ENCODE measurements around the gene LLGL2. TPM values are rescaled to one million over a fixed set of nuclear protein-coding genes. Genes with fewer than 3 reads are reported as not detected.

Gene LLGL2
- total RNA-seq, 1 experiment from 2014 or later, result 156 TPM

GRCh38 chr17:75539967-75540729, 14.7 kb downstream of the LLGL2 start:
- POLR2A ChIA-PET (ENCODE audit: unreplicated experiment), result no interaction called here
- CTCF ChIA-PET, result interaction anchor here (0.5 kb wide), 1 partner anchor 448 kb away, joined by 13 read pairs; no protein-coding TSS in a partner anchor

GRCh38 chr17:75540923-75541503, 15.5 kb downstream of the LLGL2 start:
- no peak for TF ChIP-seq EZH2 (IDR thresholded peaks at IDR 0.05; ENCODE audit: low read depth)
- TF ChIP-seq CTCF (conservative IDR thresholded peaks at IDR 0.05), result no peak
- Histone ChIP-seq H3K36me3 (ENCODE audit: low read depth) (no peaks in the 10 kb centered on the region), H4K20me1 (ENCODE audit: insufficient read depth) (no peaks in the 10 kb centered on the region), H3K27me3 (ENCODE audit: insufficient read depth, low read depth) (no peaks in the 10 kb centered on the region), H3K4me1 (replicated peaks; ENCODE audit: insufficient read depth) (no peaks in the 10 kb centered on the region), H3K9me2 (ENCODE audit: insufficient read depth) (no peaks in the 10 kb centered on the region), H3F3A (ENCODE audit: insufficient read depth, low read depth) (no peaks in the 10 kb centered on the region), H2AFZ (no peak overlapping the region), H3K79me2 (ENCODE audit: low read depth) (0 out of 2 replicates have a peak, but pooled peaks cover 6% of the 10 kb centered on the region), H3K4me2 (no peak overlapping the region), H3K27ac (no peak overlapping the region), H3K4me3 (no peak overlapping the region), H3K9me3 (ENCODE audit: insufficient read depth, low read depth) (no peaks in the 10 kb centered on the region)
- no TSS peak for BruUV-seq (replicated peaks)
- ChIA-PET CTCF (no interaction called here), POLR2A (ENCODE audit: unreplicated experiment) (no interaction called here)
- DNase-seq, result no peak
- intact Hi-C loops (cut with micrococcal nuclease; ENCODE audit: unreplicated experiment), result no loop called here

More at GRCh38 chr17:75539967-75540729, 14.7 kb downstream of the LLGL2 start:
- H3F3A ChIP-seq (ENCODE audit: insufficient read depth, low read depth), result no peaks in the 10 kb centered on the region
- no peak for TF ChIP-seq EZH2 (IDR thresholded peaks at IDR 0.05; ENCODE audit: low read depth)
- no peak for TF ChIP-seq CTCF (conservative IDR thresholded peaks at IDR 0.05)
- intact Hi-C loops (cut with micrococcal nuclease; ENCODE audit: unreplicated experiment), result no loop called here
- no TSS peak for BruUV-seq (replicated peaks)
- no peak overlapping the region for H2AFZ ChIP-seq
- no peak for DNase-seq
- no peak overlapping the region for H3K4me2 ChIP-seq
- no peaks in the 10 kb centered on the region for H4K20me1 ChIP-seq (ENCODE audit: insufficient read depth)
- no peaks in the 10 kb centered on the region for H3K36me3 ChIP-seq (ENCODE audit: low read depth)
- no peaks in the 10 kb centered on the region for H3K9me2 ChIP-seq (ENCODE audit: insufficient read depth)
- no peak overlapping the region for H3K27ac ChIP-seq
- H3K27me3 ChIP-seq (ENCODE audit: insufficient read depth, low read depth), result no peaks in the 10 kb centered on the region
- H3K79me2 ChIP-seq (ENCODE audit: low read depth), result 0 out of 2 replicates have a peak, but pooled peaks cover 6% of the 10 kb centered on the region
- H3K4me1 ChIP-seq (replicated peaks; ENCODE audit: insufficient read depth), result no peaks in the 10 kb centered on the region
- H3K9me3 ChIP-seq (ENCODE audit: insufficient read depth, low read depth), result no peaks in the 10 kb centered on the region
- H3K4me3 ChIP-seq, result no peak overlapping the region

DNA sequence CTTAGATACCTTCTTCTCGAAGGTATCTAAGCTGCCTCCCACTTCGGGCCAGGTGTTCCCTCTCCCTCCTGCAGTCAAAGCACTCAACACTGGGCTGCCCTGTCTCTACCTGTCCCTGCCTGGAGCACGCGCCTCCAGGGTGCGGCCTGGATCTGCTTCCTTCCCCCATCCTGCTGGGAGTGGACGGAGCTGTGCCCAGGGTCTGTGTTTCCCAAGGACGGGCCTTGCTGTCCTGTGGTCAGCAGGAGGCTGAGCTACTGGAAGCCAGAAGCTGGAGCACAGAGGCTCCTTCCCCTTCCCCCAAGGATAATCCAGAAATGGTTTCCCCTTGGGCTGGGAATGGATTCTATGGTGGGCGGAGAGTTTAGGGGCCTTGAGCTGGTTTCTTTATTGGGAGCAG, 16.7 kb downstream of the LLGL2 start:
- H2AFZ ChIP-seq, result no peak overlapping the region
- no peaks in the 10 kb centered on the region for H3K27me3 ChIP-seq (ENCODE audit: insufficient read depth, low read depth)
- no peaks in the 10 kb centered on the region for H4K20me1 ChIP-seq (ENCODE audit: insufficient read depth)
- H3K9me3 ChIP-seq (ENCODE audit: insufficient read depth, low read depth), result no peaks in the 10 kb centered on the region
- 0 out of 2 replicates have a peak, but pooled peaks cover 6% of the 10 kb centered on the region for H3K79me2 ChIP-seq (ENCODE audit: low read depth)
- POLR2A ChIA-PET (ENCODE audit: unreplicated experiment), result no interaction called here
- BruUV-seq (replicated peaks), result no TSS peak
- TF ChIP-seq EZH2 (IDR thresholded peaks at IDR 0.05; ENCODE audit: low read depth) (no peak), CTCF (conservative IDR thresholded peaks at IDR 0.05) (no peak)
- DNase-seq, result no peak
- CTCF ChIA-PET, result no interaction called here
- no peaks in the 10 kb centered on the region for H3K4me1 ChIP-seq (replicated peaks; ENCODE audit: insufficient read depth)
- H3K27ac ChIP-seq, result no peak overlapping the region
- H3K4me2 ChIP-seq, result no peak overlapping the region
- no peaks in the 10 kb centered on the region for H3K9me2 ChIP-seq (ENCODE audit: insufficient read depth)
- intact Hi-C loops (cut with micrococcal nuclease; ENCODE audit: unreplicated experiment), result no loop called here
- H3K36me3 ChIP-seq (ENCODE audit: low read depth), result no peaks in the 10 kb centered on the region
- H3K4me3 ChIP-seq, result no peak overlapping the region
- H3F3A ChIP-seq (ENCODE audit: insufficient read depth, low read depth), result peaks cover 5% of the 10 kb centered on the region; the same call in 1 of the 2 replicates

All from PC-9 (cell line).